ENCODE measurements around the gene GRN.
A peak's percentile ranks its signal among the peaks of the same experiment; 100 is the strongest.
"Not testable (repeated sequence)": the region's sequence is repeated elsewhere in the genome, so short reads cannot be mapped to it uniquely, and the experiment has no call there.

GRN gene

DNA sequence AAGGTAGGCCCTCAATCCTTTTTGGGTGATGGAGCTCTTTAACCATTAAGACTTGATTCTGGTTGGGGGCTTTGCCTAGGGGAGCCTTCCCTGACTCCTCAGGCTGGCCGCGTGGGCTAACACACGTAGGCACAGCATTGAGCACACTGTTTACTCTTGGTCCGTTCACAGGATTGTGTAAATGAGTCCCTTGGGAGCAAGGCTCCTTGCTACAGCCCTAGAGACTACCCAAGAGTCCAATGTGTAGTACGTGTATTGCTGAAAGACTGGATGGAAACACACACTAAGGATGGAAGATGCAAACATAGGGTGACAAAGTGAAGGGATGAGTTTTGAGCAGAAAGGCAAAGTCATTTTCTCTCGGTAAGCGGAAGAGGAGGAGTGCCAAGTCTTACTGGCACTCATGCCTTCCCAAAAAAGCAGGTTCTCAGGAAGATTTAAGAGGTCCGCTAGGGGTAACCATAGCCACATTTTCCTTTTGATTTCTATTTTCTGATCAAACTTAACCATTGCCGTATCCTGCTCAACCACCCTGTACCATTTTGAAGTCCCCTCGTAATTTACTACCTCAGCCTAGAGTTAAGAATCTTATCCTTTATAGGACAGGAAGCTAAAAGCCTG lies 45.3 kb downstream of the GRN start:
- Histone ChIP-seq H3K27ac (no peak overlapping the region), H3K9me3 (ENCODE audit: severe bottlenecking) (peaks cover 6% of the 10 kb centered on the region), H3K27me3 (ENCODE audit: insufficient read depth, low read depth, severe bottlenecking) (no peaks in the 10 kb centered on the region), H3K4me3 (ENCODE audit: low read depth, low read length) (no peak overlapping the region), H3K36me3 (no peaks in the 10 kb centered on the region)
- TF ChIP-seq, protein P1, sequence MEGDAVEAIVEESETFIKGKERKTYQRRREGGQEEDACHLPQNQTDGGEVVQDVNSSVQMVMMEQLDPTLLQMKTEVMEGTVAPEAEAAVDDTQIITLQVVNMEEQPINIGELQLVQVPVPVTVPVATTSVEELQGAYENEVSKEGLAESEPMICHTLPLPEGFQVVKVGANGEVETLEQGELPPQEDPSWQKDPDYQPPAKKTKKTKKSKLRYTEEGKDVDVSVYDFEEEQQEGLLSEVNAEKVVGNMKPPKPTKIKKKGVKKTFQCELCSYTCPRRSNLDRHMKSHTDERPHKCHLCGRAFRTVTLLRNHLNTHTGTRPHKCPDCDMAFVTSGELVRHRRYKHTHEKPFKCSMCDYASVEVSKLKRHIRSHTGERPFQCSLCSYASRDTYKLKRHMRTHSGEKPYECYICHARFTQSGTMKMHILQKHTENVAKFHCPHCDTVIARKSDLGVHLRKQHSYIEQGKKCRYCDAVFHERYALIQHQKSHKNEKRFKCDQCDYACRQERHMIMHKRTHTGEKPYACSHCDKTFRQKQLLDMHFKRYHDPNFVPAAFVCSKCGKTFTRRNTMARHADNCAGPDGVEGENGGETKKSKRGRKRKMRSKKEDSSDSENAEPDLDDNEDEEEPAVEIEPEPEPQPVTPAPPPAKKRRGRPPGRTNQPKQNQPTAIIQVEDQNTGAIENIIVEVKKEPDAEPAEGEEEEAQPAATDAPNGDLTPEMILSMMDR (IDR thresholded peaks at IDR 0.05; ENCODE audit: low read depth, low read length) = no peak
- no peak for DNase-seq

DNA sequence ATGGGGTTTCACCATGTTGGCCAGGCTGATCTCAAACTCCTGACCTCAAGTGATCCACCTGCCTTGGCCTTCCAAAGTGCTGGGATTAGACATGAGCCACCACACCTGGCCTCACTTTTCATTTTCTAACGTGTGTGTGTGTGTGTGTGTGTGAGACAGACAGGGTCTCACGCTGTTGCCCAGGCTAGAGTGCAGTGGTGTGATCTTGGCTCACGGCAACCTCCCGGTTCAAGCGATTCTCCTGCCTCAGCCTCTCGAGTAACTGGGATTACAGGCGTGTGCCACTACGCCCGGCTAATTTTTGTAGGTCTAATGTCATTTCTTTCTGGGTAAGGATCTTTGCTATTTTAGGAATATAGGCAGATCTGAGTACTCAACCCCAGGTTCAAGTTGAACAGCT lies 49.0 kb downstream of the GRN start:
- not testable (repeated sequence) for H3K9me3 ChIP-seq (ENCODE audit: severe bottlenecking); H3K4me3 ChIP-seq (ENCODE audit: low read depth, low read length); H3K27me3 ChIP-seq (ENCODE audit: insufficient read depth, low read depth, severe bottlenecking); H3K27ac ChIP-seq
- DNase-seq = peak; percentile 11
- H3K36me3 ChIP-seq = peaks cover 21% of the 10 kb centered on the region

DNA sequence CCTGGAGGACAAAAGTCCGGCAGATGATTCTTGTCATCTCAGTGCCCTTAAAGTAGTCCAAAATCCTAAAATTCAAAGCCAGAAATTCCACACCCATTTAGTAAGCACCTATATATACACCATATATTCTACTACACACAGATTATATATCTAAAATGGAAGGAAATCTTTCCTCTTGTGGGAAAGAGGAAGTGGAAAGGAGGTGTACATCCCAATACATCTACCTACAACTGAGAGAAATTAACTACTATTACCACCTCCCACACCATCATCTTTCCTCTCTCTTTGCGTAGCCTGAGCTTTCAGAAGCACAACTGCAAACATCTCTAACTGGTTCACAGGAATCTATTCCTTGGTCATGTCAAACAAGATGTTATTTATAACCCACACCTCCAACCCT lies 49.7 kb downstream of the GRN start:
- Histone ChIP-seq H3K4me3 (ENCODE audit: low read depth, low read length) (no peak overlapping the region), H3K36me3 (peaks cover 28% of the 10 kb centered on the region), H3K27me3 (ENCODE audit: insufficient read depth, low read depth, severe bottlenecking) (no peaks in the 10 kb centered on the region), H3K27ac (no peak overlapping the region), H3K9me3 (ENCODE audit: severe bottlenecking) (no peaks in the 10 kb centered on the region)
- DNase-seq = no peak
- TF ChIP-seq, protein P1 (IDR thresholded peaks at IDR 0.05; ENCODE audit: low read depth, low read length) = no peak

DNA sequence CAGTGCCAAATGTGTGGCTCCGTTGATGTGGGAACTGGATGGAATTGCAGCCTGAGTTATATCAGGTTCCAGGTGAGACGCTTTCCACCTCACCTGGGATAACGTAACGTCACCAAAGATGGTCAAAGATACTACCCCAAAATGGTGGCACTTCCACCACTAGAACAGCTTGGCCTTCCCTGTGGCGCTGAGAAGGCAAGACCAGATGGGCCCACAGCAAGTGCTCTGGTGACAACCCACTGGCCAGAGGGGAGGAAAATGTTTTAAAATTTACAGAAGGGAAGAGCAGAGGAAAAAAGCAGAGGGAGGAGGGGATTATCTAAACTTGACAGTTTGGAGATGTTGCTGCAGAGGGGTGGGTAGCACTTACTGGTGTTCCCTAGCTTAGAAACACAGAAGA lies 51.8 kb downstream of the GRN start:
- no peak overlapping the region for H3K4me3 ChIP-seq (ENCODE audit: low read depth, low read length)
- H3K9me3 ChIP-seq (ENCODE audit: severe bottlenecking) = no peaks in the 10 kb centered on the region
- DNase-seq = no peak
- peaks cover 50% of the 10 kb centered on the region for H3K36me3 ChIP-seq
- H3K27me3 ChIP-seq (ENCODE audit: insufficient read depth, low read depth, severe bottlenecking) = no peaks in the 10 kb centered on the region
- no peak overlapping the region for H3K27ac ChIP-seq
- TF ChIP-seq, protein P1 (IDR thresholded peaks at IDR 0.05; ENCODE audit: low read depth, low read length) = no peak

DNA sequence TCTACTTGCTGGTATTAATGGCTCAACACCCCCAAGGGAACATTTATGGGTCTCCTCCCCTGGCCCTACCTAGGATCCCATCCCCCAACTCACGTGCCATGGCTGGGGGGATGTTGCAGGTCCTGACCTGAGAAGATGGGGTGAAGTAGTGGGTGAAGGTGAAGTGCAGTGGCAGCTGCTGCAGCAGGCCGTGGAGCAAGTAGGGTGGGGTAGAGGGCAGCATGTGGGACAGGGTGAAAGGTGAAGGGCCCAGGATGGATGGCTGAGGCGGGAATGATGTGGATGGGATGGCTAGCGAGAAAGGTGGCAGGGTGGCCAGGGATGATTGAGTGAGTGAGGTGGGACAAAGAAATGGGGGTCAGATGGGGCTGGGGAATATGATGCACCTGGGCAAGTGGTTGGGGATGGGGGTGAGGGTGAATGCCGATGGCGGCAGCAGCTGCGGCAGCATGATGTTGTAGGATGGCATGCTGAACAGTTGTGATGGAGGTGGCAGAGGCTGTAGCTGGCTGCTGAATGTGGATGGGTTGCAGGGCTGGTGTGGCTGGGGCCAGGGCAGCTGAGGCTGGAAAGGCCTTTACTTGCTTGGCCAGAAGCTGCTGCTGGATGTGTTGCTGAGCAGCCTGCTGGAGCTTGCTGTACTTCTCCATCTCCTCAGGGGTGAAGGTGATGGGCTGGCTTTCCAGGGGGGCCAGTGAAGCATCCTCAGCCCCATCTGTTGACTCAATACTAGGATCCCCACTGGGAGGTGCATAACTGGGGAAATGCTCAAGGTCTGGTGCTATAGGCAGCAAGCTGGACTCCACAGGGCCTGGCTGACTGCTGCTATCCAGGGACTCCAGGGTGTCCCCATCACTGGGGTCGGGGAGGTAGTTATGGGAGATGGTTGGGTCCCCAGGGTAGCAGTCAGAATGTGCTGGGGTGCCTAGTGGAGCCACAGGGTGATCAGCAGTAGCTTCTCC lies 52.7 kb downstream of the GRN start:
- Histone ChIP-seq H3K9me3 (ENCODE audit: severe bottlenecking) (no peaks in the 10 kb centered on the region), H3K27ac (no peak overlapping the region), H3K36me3 (peaks cover 53% of the 10 kb centered on the region), H3K27me3 (ENCODE audit: insufficient read depth, low read depth, severe bottlenecking) (no peaks in the 10 kb centered on the region), H3K4me3 (ENCODE audit: low read depth, low read length) (no peak overlapping the region)
- no peak for DNase-seq
- TF ChIP-seq, protein P1 (IDR thresholded peaks at IDR 0.05; ENCODE audit: low read depth, low read length) = no peak
